Fibroblast of villous mesenchyme (primary cell): ENCODE results near the gene TYMP. TPM values are rescaled to one million over a fixed set of nuclear protein-coding genes. Genes with fewer than 3 reads are reported as not detected.

Experiments
- DNase-seq: peaks from one replicate; pipeline ENCODE4 v3.0.0-alpha.2; 2010; ENCODE audit warnings: low read depth
- H3K4me3 ChIP-seq: 2 replicates; pipeline ENCODE4 v1.5.1; 2011; ENCODE audit warnings: low read depth, mild to moderate bottlenecking, low read length
- total RNA-seq: library from RNA; depleted of rRNA; stranded (reverse); fragments of >200 nt; gene quantifications from 2 replicates; pipeline ENCODE4 v1.2.3, GENCODE V29; 2012
- TF ChIP-seq, protein P1 (sequence below): IDR thresholded peaks from 2 replicates; pipeline ENCODE4 v1.5.1; 2012; ENCODE audit warnings: low read depth, mild to moderate bottlenecking, low read length; ENCODE audit not compliant: insufficient read depth

The TYMP gene
- total RNA-seq, 1 donor = 16.0 TPM

- no peak for DNase-seq
- no peak overlapping the region for H3K4me3 ChIP-seq
- TF ChIP-seq, protein P1, sequence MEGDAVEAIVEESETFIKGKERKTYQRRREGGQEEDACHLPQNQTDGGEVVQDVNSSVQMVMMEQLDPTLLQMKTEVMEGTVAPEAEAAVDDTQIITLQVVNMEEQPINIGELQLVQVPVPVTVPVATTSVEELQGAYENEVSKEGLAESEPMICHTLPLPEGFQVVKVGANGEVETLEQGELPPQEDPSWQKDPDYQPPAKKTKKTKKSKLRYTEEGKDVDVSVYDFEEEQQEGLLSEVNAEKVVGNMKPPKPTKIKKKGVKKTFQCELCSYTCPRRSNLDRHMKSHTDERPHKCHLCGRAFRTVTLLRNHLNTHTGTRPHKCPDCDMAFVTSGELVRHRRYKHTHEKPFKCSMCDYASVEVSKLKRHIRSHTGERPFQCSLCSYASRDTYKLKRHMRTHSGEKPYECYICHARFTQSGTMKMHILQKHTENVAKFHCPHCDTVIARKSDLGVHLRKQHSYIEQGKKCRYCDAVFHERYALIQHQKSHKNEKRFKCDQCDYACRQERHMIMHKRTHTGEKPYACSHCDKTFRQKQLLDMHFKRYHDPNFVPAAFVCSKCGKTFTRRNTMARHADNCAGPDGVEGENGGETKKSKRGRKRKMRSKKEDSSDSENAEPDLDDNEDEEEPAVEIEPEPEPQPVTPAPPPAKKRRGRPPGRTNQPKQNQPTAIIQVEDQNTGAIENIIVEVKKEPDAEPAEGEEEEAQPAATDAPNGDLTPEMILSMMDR = no peak
Measured at GRCh38 chr22:50517495-50518260, 12.1 kb downstream of the TYMP start.

- no peak overlapping the region for H3K4me3 ChIP-seq
- no peak for DNase-seq
- TF ChIP-seq, protein P1 = no peak
Measured at GRCh38 chr22:50516891-50517290, 12.9 kb downstream of the TYMP start.

DNA sequence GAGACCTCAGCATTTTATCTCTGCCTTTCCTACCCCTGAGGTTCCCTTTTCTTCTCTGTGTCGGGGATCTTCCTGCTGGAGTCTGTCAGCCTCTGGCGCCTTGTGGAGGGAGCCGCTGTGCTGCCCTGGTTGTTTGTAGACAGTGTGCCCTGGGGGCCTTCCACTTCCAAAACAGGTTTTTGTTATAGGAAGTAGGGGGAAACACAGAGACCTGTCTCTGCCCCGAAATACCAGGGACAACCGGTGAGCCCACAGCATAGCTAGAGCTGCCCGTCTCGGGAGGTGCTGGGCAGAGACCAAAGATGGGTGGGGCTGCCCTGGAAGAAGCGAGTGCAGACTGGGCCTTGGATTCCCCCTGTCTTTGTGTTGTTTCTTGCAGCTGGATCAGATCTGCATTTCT is 13.7 kb downstream of the TYMP start:
- DNase-seq = no peak
- no peak overlapping the region for H3K4me3 ChIP-seq
- TF ChIP-seq, protein P1 = no peak

DNA sequence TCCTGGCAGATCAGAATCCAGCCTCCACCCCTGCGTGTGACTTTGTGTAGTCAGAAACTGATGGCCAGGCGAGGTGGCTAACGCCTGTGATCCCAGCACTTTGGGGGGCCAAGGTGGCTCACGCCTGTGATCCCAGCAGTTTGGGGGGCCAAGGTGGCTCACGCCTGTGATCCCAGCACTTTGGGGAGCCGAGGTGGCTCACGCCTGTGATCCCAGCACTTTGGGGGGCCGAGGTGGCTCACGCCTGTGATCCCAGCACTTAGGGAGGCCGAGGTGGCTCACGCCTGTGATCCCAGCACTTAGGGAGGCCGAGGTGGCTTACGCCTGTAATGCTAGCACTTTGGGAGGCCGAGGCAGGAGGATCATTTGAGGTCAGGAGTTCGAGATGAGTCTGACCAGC is 16.6 kb downstream of the TYMP start:
- TF ChIP-seq, protein P1 = no peak
- no peak overlapping the region for H3K4me3 ChIP-seq
- DNase-seq = no peak

- TF ChIP-seq, protein P1 = no peak
- peak overlapping the region; percentile 85 for H3K4me3 ChIP-seq
- DNase-seq = no peak
Measured at GRCh38 chr22:50508897-50509296, 20.9 kb downstream of the TYMP start.

GRCh38 chr22:50507991-50508884 is 21.6 kb downstream of the TYMP start, which contains the start of gene NCAPH2:
NCAPH2 (plus strand) TSS chr22:50508224; CDS start chr22:50508338, 114 bp downstream.
- H3K4me3 ChIP-seq = peak within 1 kb of the TSS; percentile 91
- peak; percentile 98 for DNase-seq
- TF ChIP-seq, protein P1 = no peak
